ENCODE results near the gene CLOCK.

CLOCK gene

GRCh38 chr4:55439023-55439422 lies 107.7 kb downstream of the CLOCK start:
- TF ChIP-seq TAF1 (IDR thresholded peaks at IDR 0.05; ENCODE audit: borderline replicate concordance, low read depth, low read length) (no peak), POLR2AphosphoS5 (IDR thresholded peaks at IDR 0.05; ENCODE audit: low read depth, low read length) (no peak), POLR2A (IDR thresholded peaks at IDR 0.05; ENCODE audit: low read depth, low read length) (no peak)
- no peak for DNase-seq (ENCODE audit: insufficient read length)
- FAIRE-seq, result no peak

DNA sequence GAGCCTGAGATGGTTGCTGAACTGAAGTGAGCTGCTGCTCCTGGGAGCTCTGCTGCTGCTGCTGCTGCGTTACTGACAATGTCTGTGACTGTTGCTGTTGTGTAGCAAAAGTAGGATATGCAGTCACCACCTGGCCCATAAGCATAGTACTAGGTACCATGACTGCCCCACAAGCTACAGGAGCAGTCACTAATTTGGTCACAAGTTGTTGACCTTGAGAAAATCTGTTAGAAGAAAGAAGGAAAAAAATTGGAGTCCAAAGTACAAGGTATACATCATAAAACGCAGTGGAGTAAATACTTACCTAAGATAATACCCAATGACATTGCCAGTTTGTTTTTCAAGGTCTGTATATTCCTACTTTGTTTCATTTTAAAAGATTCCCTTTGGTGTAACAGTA lies 108.4 kb downstream of the CLOCK start:
- TF ChIP-seq POLR2AphosphoS5 (IDR thresholded peaks at IDR 0.05; ENCODE audit: low read depth, low read length) (no peak), POLR2A (IDR thresholded peaks at IDR 0.05; ENCODE audit: low read depth, low read length) (no peak)
- FAIRE-seq (peak; percentile 63), DNase-seq (ENCODE audit: insufficient read length) (no peak)

DNA sequence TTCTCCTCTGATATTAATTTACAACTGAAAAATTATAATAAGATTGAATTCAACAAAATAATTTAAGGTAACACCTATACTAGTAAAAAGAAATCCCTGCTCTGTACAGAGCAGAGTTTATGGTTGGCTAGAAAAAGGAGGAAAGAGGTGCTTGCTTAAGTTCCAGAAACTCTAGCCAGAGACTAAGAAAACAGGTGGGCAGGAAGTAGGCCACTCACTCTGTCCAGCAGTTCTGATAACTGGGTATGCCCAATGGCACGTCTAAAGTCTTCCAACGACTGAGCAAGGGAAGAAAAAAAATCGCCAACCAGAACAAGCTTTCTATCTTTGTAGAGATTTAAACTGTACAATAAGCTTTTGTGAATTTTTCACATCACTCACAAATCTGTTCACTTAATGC lies 108.9 kb downstream of the CLOCK start:
- no peak for FAIRE-seq
- TF ChIP-seq POLR2AphosphoS5 (IDR thresholded peaks at IDR 0.05; ENCODE audit: low read depth, low read length) (no peak), POLR2A (IDR thresholded peaks at IDR 0.05; ENCODE audit: low read depth, low read length) (no peak), TAF1 (IDR thresholded peaks at IDR 0.05; ENCODE audit: borderline replicate concordance, low read depth, low read length) (no peak)
- DNase-seq (ENCODE audit: insufficient read length), result no peak

DNA sequence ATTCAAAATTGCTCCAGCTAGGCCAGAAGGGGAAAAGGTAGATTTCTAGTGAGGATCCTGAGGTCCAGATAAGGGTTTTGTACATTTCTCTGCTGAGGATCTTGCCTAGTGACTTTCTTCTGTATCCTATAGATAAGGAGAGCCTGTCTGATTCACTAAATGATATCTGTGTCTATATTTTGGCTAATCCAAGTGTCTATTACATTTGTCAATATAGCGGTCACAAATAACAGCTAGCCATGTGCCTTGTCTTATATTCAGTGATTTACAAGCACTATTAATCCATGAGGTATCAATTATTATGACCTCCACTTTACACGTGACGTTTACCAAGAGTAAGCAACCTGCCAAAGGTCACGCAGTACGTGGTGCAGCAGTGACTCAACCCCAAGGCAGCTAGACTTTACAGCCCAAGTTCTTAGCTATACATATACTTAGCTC lies 109.3 kb downstream of the CLOCK start:
- FAIRE-seq (no peak), DNase-seq (ENCODE audit: insufficient read length) (no peak)
- TF ChIP-seq TAF1 (IDR thresholded peaks at IDR 0.05; ENCODE audit: borderline replicate concordance, low read depth, low read length), result no peak
- no peak for TF ChIP-seq POLR2AphosphoS5 (IDR thresholded peaks at IDR 0.05; ENCODE audit: low read depth, low read length)
- TF ChIP-seq POLR2A (IDR thresholded peaks at IDR 0.05; ENCODE audit: low read depth, low read length), result no peak

GRCh38 chr4:55435141-55435841 lies 111.4 kb downstream of the CLOCK start:
- DNase-seq (ENCODE audit: insufficient read length), result no peak
- peak; percentile 80 for FAIRE-seq
- TF ChIP-seq POLR2AphosphoS5 (IDR thresholded peaks at IDR 0.05; ENCODE audit: low read depth, low read length) (no peak), TAF1 (IDR thresholded peaks at IDR 0.05; ENCODE audit: borderline replicate concordance, low read depth, low read length) (no peak), POLR2A (IDR thresholded peaks at IDR 0.05; ENCODE audit: low read depth, low read length) (no peak)

DNA sequence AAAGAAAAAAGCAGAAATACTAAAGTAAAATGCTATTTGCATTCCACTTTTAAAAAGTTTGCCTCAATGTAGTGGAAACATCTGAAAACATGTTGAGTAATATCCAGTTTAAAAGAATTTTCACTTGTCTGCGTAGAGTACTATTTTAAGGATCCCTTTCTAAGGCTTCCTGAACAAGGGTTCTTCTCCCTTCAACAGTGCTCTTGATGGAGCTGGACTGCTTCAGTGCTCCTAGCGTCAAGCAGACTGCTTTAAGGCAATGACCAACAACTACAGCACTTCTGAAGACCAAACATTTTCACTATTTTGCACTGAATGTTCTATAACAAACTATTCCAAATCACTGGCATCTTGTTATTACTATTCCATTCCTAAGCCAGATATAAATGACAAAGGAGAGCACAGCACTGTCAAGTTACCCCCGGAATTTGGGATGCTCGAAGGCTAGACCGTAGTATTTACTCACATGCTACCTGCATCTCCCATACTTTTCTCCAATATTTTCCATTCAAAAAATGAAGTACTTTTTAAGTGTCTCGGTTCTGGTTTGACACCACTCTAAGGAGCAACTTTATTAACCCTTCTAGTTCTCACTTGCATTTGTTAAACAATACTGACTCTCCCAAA lies 114.9 kb downstream of the CLOCK start:
- DNase-seq (ENCODE audit: insufficient read length) (no peak), FAIRE-seq (peak; percentile 24)
- TF ChIP-seq TAF1 (IDR thresholded peaks at IDR 0.05; ENCODE audit: borderline replicate concordance, low read depth, low read length), result no peak
- no peak for TF ChIP-seq POLR2AphosphoS5 (IDR thresholded peaks at IDR 0.05; ENCODE audit: low read depth, low read length)
- TF ChIP-seq POLR2A (IDR thresholded peaks at IDR 0.05; ENCODE audit: low read depth, low read length), result no peak

GRCh38 chr4:55424791-55425190 lies 121.9 kb downstream of the CLOCK start:
- TF ChIP-seq POLR2AphosphoS5 (IDR thresholded peaks at IDR 0.05; ENCODE audit: low read depth, low read length), result no peak
- no peak for TF ChIP-seq TAF1 (IDR thresholded peaks at IDR 0.05; ENCODE audit: borderline replicate concordance, low read depth, low read length)
- no peak for TF ChIP-seq POLR2A (IDR thresholded peaks at IDR 0.05; ENCODE audit: low read depth, low read length)
- DNase-seq (ENCODE audit: insufficient read length), result no peak
- no peak for FAIRE-seq

- FAIRE-seq, result no peak
- DNase-seq (ENCODE audit: insufficient read length), result no peak
- TF ChIP-seq POLR2AphosphoS5 (IDR thresholded peaks at IDR 0.05; ENCODE audit: low read depth, low read length), result no peak
- no peak for TF ChIP-seq POLR2A (IDR thresholded peaks at IDR 0.05; ENCODE audit: low read depth, low read length)
- no peak for TF ChIP-seq TAF1 (IDR thresholded peaks at IDR 0.05; ENCODE audit: borderline replicate concordance, low read depth, low read length)
Measured at GRCh38 chr4:55416176-55416575, 130.5 kb downstream of the CLOCK start.

GRCh38 chr4:55411621-55412020 lies 135.1 kb downstream of the CLOCK start:
- DNase-seq (ENCODE audit: insufficient read length) (no peak), FAIRE-seq (peak; percentile 17)
- no peak for TF ChIP-seq POLR2A (IDR thresholded peaks at IDR 0.05; ENCODE audit: low read depth, low read length)
- TF ChIP-seq TAF1 (IDR thresholded peaks at IDR 0.05; ENCODE audit: borderline replicate concordance, low read depth, low read length), result no peak
- no peak for TF ChIP-seq POLR2AphosphoS5 (IDR thresholded peaks at IDR 0.05; ENCODE audit: low read depth, low read length)

GRCh38 chr4:55410431-55410830 lies 136.3 kb downstream of the CLOCK start:
- no peak for FAIRE-seq
- TF ChIP-seq POLR2A (IDR thresholded peaks at IDR 0.05; ENCODE audit: low read depth, low read length) (no peak), POLR2AphosphoS5 (IDR thresholded peaks at IDR 0.05; ENCODE audit: low read depth, low read length) (no peak), TAF1 (IDR thresholded peaks at IDR 0.05; ENCODE audit: borderline replicate concordance, low read depth, low read length) (no peak)
- no peak for DNase-seq (ENCODE audit: insufficient read length)

DNA sequence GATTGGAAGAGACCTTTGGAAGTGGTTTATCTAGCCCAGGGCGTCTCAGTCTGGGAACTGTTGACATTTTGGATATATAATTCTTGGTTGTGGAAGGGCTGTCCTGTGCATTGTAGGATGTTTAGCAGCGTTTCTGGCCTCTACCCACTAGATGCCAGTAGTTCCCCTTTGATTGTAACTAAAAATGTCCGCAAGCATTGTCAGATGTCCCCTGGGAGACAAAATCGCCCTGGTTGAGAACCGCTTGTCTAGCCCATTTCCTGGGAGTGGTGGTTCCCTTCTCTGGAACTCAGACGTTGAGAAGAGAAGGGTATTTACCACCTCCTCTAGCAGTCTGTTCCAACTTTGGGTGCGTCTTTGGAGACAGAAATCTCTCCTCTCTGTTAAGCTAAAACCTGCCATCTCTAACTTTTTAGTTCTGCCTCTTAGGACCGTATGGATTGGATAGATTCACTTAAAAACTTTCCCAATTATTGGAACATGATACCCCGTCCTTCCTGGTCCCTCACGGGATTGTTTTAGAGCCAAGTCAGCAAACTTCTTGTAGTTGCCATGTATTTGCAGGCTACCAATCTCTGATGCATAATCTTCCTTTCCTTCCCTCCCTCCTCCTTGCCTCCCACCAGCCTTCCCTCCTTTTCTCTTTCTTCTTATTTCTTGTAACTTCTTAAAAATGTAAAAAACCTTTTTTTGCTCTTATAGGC lies 137.1 kb downstream of the CLOCK start:
- TF ChIP-seq POLR2A (IDR thresholded peaks at IDR 0.05; ENCODE audit: low read depth, low read length) (no peak), TAF1 (IDR thresholded peaks at IDR 0.05; ENCODE audit: borderline replicate concordance, low read depth, low read length) (no peak), POLR2AphosphoS5 (IDR thresholded peaks at IDR 0.05; ENCODE audit: low read depth, low read length) (no peak)
- DNase-seq (ENCODE audit: insufficient read length), result no peak
- peak; percentile 71 for FAIRE-seq
